NOMO-1 treated with DMSO at 0.1 percent for 48 hours (cell line): ENCODE measurements around the gene SZRD1.

Experiments used
- DNase-seq: peaks from one replicate; lab custom pipeline; 2025; ENCODE audit not compliant: unreplicated experiment; lab: John Stamatoyannopoulos, UW

SZRD1 gene

GRCh38 chr1:16367258-16367967 is 371 bp downstream of the SZRD1 start:
- DNase-seq: peak; percentile 75

DNA sequence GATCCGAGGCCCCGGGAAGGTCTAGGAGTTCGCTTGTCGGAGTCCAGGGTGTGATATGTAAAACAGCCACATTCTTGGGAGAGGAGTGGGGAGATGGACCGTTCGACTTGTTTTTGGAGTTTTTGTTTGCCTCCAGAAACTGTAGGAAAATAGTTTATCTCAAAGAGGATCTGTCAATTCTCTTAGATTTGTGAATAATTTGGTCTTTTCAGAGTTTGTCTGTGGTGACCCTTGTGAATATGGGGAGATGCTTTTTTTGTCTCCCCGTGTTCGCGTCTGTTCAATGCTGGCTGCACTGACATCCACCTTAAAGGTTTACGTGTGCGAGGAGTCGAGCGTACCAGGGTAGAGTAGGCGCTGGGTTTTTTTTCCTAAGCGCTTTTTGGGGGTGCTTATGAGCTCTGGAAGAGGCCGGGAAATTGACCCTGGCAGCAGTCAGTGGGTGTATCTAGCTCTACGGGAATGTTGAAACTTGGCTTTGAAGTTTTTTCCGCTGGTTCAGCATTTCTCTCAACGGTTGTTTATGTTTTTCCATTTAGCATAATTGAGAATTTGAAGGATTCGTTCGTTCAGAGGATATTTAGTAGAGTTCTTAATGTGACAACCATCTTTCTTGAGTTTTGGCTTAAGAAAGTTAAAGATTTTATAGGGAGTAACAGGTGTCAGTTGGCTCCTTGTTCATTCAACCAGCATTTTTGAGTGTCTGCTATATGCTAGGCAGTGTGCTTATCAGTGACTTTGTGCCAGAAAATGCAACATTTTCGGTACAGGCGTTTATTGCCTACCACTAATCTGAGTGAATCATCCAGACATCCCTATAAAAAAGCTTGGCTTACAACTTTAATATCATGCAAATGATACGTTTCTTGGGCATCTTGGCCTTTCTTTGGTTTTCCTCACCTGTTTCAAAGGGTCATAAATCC is 1.2 kb downstream of the SZRD1 start:
- no peak for DNase-seq

GRCh38 chr1:16369821-16370220 is 2.8 kb downstream of the SZRD1 start:
- DNase-seq: no peak

- DNase-seq: peak; percentile 72
Observed at GRCh38 chr1:16371725-16372124, 4.7 kb downstream of the SZRD1 start.

DNA sequence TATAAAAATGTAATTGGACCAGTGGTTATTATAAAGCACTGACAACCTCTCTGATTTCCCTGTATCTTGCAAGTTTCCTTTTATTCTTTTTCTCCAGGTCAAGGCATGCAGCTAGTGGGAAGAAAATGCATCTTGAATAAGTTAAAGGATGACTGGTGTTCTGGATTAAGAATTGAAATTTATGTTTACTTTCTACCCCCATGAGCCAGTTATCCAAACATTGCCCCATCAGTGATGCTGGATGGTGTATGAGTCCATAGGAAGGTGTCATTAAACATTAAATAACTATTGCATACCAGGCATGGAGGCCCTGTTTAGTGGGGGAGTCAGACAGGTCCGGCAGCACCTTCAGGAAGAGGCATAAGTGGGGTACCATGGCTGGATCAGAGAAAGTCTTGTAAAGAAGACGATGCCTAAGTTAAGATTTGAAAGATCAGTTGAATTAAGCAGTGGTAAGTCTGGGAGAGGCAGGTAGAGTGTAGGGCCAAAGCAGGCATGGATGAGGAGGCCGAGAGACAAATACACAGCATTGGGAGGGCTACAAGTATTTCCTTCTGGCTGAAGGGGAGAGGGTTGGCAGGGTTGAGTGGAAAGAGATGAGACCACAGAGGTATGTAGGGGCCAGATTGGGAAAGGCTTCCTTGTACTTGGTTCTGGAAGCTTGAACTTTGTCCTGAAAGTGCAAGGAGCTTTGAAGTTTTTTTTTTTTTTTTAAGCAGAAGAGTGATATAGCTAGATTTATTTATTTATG is 5.7 kb downstream of the SZRD1 start:
- no peak for DNase-seq

- DNase-seq: no peak
Observed at GRCh38 chr1:16374266-16374665, 7.2 kb downstream of the SZRD1 start.

- no peak for DNase-seq
Observed at GRCh38 chr1:16375521-16376340, 8.7 kb downstream of the SZRD1 start.

GRCh38 chr1:16376971-16377370 is 9.9 kb downstream of the SZRD1 start:
- no peak for DNase-seq

DNA sequence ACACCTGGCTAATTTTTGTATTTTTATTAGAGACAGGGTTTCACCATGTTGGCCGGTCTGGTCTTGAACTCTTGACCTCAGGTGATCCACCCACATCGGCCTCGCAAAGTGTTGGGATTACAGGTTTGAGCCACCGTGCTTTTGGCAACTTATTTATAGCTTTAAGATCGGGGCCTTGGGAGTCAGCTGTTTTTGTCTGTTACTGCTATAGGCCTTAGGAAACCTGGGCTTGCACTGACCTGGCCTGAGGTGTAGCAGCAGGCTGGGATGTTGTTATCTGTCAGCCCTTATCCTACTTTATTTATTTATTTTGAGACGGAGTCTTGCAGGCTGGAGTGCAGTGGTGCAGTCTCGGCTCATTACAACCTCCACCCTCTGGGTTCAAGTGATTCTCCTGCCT is 11.4 kb downstream of the SZRD1 start:
- DNase-seq: no peak

DNA sequence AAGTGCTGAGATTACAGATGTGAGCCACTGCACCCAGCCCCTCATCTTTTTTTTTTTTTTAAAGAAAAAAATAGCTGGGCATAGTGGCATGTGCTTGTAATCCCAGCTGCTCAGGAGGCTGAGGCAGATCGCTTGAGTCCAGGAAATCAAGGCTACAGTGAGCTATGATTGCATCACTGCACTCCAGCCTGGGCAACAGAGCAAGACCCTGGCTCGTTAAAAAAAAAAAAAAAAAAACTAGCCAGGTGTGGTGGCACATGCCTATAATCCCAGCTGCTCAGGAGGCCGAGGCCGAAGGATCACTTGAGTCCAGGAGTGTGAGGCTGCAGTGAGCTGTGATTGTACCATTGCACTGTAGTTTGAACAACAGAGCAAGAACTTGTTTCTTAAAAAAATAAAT is 13.8 kb downstream of the SZRD1 start:
- DNase-seq: no peak

DNA sequence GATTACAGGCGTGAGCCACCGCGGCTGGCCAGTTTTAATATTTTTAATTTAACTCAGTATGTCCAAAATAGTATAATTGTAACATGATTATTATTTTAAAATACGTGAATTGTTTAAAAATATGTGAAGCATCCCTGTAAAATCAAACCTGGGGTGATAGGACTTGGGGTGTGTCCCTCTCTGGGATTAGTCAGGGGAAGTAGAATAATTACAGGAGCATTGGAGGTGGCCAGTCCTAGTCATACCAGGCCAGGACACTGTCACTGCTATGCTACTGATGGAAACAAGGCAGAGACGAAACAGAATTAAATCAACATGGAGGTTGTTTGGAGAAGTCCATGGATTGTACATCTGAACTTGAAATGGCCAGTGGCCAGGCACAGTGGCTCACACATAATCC is 16.8 kb downstream of the SZRD1 start:
- DNase-seq: no peak

DNA sequence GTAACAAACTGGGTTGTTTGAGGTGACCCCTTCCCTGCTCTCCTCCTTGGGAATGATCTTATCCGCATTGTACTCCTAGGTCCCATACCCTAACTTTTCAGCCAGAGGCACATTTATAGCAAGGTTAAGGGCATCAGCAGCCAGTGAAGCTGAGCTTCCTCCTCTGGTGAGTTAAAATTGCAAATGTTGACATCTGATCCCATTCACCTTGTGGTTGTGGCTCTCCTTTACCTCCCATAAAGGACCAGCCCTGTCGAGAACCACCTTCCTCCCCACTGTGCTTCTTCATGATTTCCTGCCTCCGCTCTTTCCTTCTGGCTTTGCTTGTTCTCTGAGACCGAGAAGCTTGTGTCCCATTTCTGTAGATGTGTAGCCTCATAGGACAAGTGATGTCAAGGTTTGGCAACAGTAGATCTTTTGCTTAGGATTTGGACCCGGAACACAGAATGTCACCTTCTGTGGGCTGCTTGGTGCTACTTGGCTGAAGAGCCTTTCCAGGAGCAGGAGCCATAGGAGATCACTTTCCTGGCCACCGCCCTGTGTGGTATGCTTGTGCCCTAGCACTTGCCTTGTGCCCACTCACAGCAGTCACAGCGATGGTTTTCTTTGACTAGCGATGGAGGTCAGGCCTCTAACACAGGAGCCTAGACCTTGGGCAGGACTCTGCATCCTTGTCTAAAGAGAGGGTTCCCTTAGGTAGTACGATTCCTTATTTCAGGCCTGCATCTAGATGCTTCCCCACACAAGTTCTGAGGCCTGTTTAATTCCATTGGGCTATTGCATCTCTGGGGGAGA is 18.8 kb downstream of the SZRD1 start:
- no peak for DNase-seq

- DNase-seq: no peak
Observed at GRCh38 chr1:16386454-16387113, 19.5 kb downstream of the SZRD1 start.

DNA sequence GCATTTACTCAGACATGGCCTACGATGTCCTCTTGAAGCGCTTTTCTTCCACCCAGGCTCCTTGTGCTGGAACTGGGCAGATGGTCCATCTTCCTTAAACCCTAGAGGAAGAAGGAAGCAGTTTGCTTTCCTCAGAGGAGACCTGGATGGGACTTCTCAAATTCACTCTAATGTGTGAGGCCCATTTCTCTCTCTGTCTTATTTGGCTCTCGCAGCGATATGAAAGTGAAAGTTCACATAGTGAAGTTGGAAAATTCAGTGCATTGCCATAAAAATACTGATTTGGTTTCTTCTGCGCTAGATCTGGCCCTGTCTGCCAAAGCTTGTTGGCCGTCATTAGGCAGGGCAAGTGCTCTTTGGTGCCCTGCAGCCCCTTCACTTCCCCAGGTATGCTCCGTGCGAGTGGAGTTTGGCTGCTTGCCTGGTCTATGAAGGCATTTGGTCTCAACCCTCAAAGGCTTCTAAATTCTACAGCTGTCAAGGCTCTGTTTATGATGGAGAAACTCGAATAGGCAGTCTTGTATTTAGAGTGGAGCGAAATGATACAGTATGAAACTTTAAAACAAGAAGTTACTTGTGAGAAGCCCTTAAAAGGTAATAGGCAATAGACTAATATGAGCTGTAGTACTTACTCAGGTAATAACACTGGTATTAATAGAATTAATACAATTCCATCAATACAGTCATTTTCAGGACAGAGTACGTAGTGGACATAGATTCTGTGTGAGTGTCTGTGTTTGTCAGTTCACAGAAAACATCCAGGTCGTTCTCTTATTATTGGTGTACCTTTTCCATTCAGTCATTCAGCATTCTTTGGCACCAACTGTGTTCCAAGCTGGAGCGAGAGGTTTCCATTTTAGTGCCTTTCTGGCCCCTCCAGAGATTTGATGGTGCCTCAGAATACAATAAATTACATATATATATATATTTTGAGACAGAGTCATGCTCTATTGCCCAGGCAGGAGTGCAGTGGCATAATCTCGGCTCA is 20.5 kb downstream of the SZRD1 start:
- peak; percentile 26 for DNase-seq

DNA sequence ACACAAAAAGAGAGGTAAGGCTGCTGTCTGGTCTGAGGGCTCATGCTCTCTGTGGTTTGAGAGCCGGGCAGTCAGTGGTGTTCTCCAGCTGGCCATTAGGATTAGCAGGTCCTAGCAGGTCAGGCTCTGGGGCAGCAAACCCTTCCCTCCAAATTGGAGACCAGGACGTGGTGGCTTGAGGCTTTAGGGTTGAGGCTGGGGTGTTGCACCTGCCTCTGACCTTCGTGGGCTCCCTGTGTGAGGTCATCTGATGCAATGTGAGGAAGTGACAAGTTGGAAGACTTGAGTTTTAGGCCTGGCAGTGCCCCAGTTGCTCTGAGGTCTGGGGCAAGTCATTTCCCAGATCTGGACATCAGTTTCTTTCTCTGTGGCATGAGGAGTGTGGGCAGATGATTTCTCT is 24.4 kb downstream of the SZRD1 start:
- peak; percentile 4 for DNase-seq

GRCh38 chr1:16392740-16393569 is 25.9 kb downstream of the SZRD1 start:
- DNase-seq: no peak
